ENCODE measurements around the gene ZBTB7C. TPM values are rescaled to one million over a fixed set of nuclear protein-coding genes. Genes with fewer than 3 reads are reported as not detected.

The ZBTB7C gene
- total and polyA plus RNA-seq, 9 of the 15 experiments (the other 6 are each of a cell fraction or from before 2014, with no cell fraction given) = not detected

GRCh38 chr18:48073211-48073930 is 335.8 kb downstream of the ZBTB7C start:
- Histone ChIP-seq H3K9me1 (ENCODE audit: control insufficient read depth, insufficient read depth, low read length) (no peaks in the 10 kb centered on the region), H3K27ac (ENCODE audit: extremely low read depth, low read depth, low read length) (no peak overlapping the region), H3K4me2 (ENCODE audit: insufficient read depth, low read length) (no peak overlapping the region), H4K20me1 (replicated peaks; ENCODE audit: control insufficient read depth, insufficient read depth, low read length) (no peaks in the 10 kb centered on the region), H3K9me3 (replicated peaks; ENCODE audit: control insufficient read depth, insufficient read depth, low read depth, low read length) (no peaks in the 10 kb centered on the region), H3K27me3 (ENCODE audit: control insufficient read depth in 2 of 2, insufficient read depth in 2 of 2, low read length in 2 of 2) (peaks cover 2 to 42% of the 10 kb centered on the region in 2 experiments; a peak in 4 of 5 replicates), H3K36me3 (ENCODE audit: control insufficient read depth, insufficient read depth, low read length) (no peaks in the 10 kb centered on the region), H3K4me1 (replicated peaks in 1 of 2; ENCODE audit: control insufficient read depth in 2 of 2, insufficient read depth in 2 of 2, low read length in 2 of 2) (no peaks in the 10 kb centered on the region), H2AFZ (ENCODE audit: low read depth, low read length) (no peak overlapping the region), H3K9ac (ENCODE audit: insufficient read depth in 1 of 2, low read depth in 2 of 2, low read length in 2 of 2) (no peak overlapping the region), H3K79me2 (ENCODE audit: control insufficient read depth, insufficient read depth, low read length) (no peaks in the 10 kb centered on the region), H3K4me3 (no peak overlapping the region)
- CTCF ChIA-PET (ENCODE audit: low intra/inter-chr PET ratio) = no interaction called here
- WGBS (ENCODE audit: insufficient coverage, low coverage, missing lambda C conversion rate) = 12% methylated on average over 6 of the region's 15 CpGs
- TF ChIP-seq HOXB6 (CRISPR knock-in tag; IDR thresholded peaks at IDR 0.05; ENCODE audit: borderline replicate concordance) = no peak
- TF ChIP-seq KDM5B (IDR thresholded peaks at IDR 0.05; ENCODE audit: insufficient replicate concordance, low read depth, low read length) = no peak
- no peak for TF ChIP-seq MIER1 (IDR thresholded peaks at IDR 0.05; ENCODE audit: low read depth)
- no peak for TF ChIP-seq ZNF695 (CRISPR knock-in tag; IDR thresholded peaks at IDR 0.05)
- TF ChIP-seq ZNF212 (CRISPR knock-in tag; IDR thresholded peaks at IDR 0.05) = no peak
- no peak for TF ChIP-seq ZNF324 (CRISPR knock-in tag; IDR thresholded peaks at IDR 0.05)
- TF ChIP-seq POLR2AphosphoS5 (IDR thresholded peaks at IDR 0.05; ENCODE audit: control insufficient read depth, insufficient read depth, low read depth, low read length) = no peak
- ATAC-seq (no peak), DNase-seq (ENCODE audit: extremely low read depth in 1 of 4, low spot score in 3 of 4) (no peak), FAIRE-seq (no peak)
- no TSS peak for BruUV-seq (replicated peaks)
- intact Hi-C loops (cut with micrococcal nuclease) = no loop called here
- POLR2A ChIA-PET = no interaction called here
- in situ Hi-C loops (cut with MboI) = no loop called here

All from K562 (cell line).